Stimulated activated CD4-positive, alpha-beta T cell treated with anti-CD3 and anti-CD28 coated beads, Interleukin-4, amount 100 ng/mL, for 4 hours (primary cell): ENCODE measurements around the gene ZNF814.
"Not testable (repeated sequence)": the region's sequence is repeated elsewhere in the genome, so short reads cannot be mapped to it uniquely, and the experiment has no call there.

ENCODE experiments used
- DNase-seq, 2 experiments: peaks; one replicate each; pipeline ENCODE4 v3.0.0-alpha.2; 2020

The ZNF814 gene

DNA sequence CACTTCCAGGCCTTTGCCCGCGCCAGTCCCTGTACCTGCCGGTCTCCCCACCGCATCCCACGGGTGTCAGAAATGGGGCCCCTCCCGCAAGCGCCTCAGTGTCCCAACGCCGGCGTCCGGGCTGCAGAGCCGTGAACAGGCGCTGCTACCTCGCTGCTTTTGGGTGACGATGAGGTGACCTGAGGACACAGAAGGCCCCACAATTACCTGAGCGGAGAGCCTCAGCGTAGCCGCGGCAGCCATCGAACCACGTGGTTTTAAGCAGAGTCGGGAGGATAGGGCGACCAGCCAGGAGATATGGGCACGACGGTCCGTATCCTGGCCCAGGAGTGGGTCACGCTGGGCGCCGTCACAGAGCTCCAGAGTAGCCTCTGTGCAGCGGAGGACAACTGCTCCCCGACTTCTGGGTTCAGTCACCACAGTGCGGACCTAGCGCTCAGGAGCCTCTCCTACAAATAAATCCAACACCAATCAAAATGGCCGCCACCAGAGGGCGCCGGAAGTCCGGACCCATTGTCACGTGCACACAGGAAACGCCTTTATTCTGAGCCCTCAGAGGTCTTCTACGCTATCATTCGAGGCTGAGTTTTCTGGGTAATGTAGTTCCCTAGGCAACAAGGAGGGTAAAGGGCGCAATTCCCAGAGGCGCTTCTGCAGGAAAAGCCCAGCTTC, at the start of gene ZNF814:
TSS of gene ZNF814 (minus strand) at position 478 of the 672 bp plus-strand sequence. CDS start at position 243, 235 bp downstream.
- DNase-seq = peak; percentile 70 to 80

DNA sequence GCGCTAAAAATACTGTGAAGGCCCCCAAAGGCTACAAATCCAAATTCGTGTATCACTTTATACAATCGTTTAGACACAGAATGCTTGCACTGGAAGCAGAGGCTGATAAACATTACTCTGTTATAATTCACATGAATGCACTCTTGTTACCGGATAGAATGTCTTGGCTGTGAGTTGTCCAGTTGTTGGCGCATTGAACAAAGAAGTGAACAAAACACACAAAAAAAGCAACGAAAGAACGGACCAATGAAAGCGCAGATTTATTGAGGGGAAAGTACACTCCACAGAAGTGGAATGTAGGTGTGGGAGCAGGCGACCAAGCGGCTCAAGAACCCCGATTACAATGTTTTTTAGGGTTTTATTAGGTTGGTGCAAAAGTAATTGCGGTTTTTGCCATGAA, 46.9 kb upstream of the ZNF814 start:
- DNase-seq = no peak

DNA sequence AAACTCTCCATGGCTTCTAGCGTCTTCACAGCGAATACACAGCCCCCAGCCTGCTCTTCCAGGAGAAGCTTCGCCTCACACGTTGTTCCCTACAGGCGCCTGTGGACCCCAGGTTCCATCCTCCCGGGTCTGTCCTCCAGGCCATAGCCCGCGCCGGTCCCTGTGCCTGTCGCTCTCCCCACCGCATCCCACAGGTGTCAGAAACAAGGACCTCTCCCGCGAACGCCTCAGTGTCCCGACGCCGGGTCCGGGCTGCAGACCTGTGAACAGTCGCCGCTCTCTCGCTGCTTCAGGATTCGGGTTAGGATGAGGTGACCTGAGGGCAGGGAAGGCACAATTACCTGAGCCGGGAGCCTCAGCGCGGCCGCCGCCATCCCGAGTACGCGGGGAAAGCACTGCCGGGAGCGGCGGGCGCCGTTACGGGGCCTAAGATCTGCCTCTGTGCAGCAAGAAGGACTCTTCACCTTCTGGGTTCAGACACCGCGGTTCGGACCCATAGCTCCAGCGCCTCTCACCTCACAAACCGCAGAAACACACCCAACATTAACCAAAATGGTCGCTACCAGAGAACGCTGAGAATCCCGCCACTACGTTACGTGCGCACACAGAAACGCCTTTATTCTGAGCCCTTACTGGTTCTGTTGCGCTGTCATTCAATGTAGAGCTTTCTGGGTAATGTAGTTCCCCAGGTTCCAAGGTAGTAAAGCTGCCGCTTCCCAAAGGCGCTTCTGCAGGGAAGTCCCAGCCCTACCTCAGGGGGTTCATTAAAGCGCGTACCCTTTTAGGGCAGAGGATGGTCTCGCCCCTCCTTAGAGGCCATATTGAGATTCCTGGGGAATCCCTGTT, 46.2 kb upstream of the ZNF814 start, which contains the start of gene ZNF418:
TSS of gene ZNF418 (minus strand) at position 583 of the 846 bp plus-strand sequence. CDS start 1,580 bp downstream, outside the sequence.
- DNase-seq = peak in 1 of 2 experiments; percentile 34

DNA sequence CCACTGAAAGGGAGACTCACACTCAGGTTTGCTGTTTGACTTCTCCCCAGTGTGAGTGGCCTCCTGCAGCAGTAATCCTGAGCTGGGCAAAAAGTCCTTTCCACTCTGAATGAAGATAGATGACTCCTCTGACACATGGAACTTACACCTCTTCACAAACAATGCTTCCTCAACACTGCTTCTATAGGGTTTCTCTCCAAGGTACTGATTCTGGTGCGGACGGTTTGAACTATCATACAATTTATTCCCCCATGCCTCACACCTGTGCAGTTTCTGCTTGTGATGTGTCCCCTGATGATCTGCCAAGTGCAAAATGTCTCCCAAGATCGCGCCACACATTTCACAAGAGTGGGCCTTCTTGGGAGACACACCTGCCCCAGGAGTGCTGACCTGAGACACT, 38.8 kb upstream of the ZNF814 start:
- DNase-seq = no peak

DNA sequence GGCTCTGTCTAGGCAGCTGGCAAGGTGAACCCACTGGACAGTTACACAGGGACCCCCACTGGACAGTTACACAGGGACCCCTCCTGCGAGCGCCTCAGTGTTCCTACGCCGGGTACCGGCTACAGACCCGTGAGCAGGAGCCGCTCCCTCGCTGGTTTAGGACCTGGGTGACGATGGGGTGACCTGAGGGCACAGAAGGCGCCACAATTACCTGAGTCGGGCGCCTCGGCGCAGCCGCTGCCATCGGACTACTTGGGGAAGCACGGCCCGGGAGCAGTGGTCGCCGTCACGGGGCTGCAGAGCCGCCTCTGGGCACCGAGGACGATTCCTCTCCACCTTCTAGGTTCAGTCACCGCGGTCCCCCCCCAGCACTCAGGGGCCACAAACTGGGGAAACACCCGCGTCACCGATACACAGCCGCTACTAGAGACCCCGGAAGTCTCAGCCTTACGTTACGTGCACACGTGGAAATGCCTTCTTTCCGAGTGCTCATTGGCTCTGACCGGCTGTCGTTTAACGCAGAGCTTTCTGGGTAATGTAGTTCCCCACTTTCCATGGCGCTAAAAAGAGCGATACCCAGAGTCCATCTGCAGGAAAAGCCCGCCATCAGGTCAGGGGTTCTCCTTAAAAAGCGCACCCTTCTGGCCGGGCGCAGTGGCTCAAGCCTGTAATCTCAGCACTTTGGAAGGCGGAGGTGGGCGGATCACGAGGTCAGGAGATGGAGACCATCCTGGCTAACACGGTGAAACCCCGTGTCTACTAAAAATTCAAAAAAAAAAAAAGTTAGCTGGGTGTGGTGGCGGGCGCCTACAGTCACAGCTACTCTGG, 27.5 kb upstream of the ZNF814 start, which contains the start of gene ZNF417:
TSS of gene ZNF417 (minus strand) at position 425 of the 828 bp plus-strand sequence. CDS start at position 244, 181 bp downstream.
- peak; percentile 69 to 90 for DNase-seq

DNA sequence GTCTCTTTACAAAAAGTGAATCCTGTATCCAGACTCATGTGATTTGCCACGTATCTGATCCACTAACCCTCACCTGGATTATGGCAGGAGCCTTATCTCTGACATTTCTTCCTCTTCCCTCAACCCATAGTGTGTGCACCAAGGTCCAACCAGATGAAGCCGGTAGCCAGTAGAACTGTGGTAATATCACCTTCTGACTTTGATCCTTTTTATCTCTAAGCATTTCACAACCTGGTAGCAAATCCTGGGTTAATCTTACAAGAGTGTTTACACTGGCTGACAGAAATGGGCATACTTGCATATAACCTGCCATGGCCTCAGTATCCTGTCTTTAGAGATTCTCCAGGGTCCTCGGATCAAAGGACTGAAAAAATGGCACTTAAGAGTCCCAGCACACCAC, 25.7 kb upstream of the ZNF814 start:
- no peak for DNase-seq

DNA sequence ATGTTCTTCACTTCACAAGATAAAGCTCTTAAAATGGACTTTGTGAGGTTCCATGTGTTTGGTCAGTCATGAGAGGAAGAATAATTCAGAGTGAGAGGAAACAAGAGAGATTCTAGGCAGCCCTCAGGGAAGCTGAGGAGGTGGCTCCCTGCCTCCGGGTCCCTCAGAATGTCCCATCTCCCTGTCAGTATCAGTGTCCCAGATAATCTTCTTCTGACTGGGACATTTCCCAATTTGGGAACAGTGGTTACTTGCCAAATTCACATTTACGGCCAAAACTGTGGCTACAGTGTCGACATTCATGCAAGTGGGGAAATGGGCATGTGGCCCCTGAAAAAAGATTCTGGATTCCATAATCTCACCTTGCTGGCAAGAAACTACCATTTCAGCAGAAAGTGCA, 18.6 kb upstream of the ZNF814 start:
- DNase-seq = no peak

DNA sequence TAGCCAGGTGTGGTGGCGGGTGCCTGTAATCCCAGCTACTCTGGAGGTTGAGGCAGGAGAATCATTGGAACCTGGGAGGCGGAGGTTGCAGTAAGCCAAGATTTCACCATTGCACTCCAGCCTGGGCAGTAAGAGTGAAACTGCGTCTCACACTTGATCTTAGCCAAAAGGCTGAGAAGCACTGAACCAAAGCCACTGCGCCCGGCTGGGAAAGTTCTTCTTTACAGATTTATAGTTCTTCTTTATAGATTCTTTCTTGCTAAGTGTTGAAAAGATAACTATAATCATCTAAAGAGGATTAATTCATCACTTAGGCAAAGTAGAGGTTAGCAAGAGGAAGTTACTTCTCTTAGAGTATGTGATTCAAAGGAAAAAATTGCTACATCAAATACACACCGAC, 16.4 kb upstream of the ZNF814 start:
- no peak for DNase-seq

DNA sequence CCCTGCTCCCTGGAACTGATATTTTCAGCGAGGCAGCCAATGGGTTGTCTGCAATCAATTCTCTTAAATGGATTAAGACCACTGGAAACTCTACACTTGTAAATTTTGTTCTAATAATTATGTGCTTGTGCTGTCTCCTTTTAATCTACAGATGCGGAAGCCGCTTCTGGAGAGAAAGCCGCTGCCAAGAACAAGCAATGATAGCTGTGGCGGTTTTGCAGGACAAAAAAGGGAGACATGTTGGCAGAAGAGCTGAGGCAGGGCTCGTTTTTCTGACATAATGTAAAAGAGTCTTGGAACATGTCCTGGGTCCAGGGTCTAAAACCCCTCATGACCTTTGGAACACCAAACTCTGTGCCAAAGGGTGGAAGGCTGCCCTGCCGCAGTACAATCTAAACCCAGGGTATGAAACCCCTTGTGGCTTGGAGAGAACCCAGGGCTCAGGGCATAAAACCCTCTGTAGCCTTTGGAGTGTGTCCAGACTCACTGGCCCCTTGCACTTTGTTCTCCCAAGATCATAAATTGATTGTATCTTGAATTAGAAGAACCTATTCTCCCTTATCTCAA, 14.9 kb upstream of the ZNF814 start:
- no peak for DNase-seq

DNA sequence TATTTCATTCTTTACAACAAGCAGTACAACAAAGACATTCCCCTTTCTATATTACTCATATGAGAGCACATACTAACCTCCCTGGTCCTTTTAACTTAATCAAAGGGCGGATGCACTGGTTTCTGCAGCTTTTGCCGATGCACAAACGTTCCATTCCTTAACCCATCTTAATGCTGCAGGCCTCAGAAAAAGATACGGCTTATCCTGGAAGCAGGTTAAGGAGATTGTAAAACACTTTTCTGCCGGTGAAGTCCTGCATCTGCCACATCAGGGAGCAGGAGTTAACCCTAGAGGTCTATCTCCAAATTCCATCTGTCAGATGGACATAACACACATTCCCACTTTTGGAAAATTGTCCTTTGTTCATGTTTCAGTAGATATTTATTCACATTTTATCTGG, 11.5 kb upstream of the ZNF814 start:
- DNase-seq = no peak

DNA sequence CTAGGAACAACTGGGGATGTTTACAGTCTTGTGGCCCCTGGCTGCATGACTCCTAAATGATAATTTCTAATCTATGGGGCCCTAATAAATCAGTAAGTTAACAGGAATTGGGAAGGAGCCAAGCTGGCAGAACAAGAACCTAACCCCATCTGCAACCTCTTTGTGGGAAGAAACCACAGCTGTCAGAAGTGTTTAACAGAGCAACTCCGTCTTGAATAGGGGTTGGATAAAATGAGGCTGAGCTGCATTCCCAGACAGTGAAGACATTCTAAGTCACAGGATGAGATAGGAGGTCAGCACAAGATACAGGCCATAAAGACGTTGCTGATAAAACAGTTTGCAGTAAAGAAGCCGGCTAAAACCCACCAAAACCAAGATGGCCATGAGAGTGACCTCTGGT, 1.9 kb upstream of the ZNF814 start:
- DNase-seq = not testable (repeated sequence)

DNA sequence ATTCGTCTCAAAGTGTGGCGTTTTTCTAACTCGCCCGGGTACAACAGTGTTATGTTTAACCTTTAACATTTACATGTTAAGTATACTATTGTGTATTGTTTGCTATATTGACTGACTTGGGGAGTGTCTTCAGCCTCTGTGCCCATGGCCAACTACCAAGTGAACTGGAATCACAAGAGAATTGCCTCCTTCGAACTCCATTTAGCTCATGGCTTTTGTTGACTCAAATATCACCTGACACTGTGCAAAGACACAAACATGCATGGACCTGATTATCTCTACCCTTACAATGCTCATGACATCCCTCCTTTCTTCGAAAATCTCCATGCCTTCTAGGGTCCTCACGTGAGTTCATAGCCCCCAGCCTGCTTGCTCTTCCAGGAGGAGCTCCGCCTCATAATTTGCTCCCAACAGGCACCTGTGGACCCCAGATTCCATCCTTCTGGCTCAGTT, 704 bp downstream of the ZNF814 start:
- DNase-seq = no peak

DNA sequence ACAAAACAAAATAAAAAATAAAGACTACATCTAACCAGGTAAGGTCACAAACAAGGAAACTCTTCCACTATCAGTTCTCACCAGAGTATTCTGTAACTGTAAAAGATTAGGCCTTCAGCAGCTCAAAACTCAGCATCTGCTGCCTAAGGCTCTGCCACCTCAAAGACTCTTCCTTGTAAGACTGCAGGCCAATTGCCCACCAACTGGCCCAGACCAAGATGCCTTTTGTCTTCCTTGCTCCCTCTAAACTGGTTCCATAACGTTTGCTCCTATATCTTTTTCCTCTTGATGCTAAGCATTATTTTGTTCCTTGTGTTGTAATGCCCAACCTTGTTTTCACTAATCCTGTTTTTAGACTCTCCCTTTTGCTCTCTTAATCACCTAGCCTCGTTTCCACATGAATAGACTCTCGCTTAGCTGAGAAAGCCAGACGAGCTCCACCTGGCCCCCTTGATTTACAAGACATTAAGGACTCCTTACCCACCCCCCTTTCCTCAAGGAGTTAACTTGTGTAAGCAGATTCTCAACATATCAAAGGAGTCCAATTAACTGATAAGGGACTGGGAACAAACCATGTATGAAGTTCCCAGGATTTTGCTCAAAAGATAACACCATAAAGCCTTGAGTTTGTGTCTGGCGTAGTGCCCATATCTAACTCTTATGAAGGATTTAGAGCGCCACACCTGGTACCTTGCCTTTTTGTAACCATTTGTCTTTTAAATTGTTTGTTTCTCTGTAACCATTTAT, 1.5 kb downstream of the ZNF814 start:
- no peak for DNase-seq

DNA sequence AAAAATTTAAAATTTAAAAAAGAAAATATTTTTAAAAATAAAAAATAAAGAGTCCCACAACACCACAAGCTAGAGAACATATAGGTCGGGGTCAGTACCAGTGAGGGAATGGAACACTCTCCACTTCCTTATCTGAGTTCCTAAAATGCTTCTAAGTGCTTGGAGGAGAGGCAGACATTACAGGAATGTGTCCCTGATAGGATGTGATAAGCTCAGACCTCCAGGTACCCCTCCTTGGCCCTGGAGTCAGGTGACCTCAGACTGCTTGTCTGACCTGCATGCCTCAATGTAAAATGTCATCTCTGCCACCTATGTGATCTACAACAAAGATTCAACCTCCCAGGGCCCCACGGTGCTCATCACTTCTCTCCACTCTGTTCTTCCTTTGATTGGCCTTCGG, 2.8 kb downstream of the ZNF814 start:
- no peak for DNase-seq

DNA sequence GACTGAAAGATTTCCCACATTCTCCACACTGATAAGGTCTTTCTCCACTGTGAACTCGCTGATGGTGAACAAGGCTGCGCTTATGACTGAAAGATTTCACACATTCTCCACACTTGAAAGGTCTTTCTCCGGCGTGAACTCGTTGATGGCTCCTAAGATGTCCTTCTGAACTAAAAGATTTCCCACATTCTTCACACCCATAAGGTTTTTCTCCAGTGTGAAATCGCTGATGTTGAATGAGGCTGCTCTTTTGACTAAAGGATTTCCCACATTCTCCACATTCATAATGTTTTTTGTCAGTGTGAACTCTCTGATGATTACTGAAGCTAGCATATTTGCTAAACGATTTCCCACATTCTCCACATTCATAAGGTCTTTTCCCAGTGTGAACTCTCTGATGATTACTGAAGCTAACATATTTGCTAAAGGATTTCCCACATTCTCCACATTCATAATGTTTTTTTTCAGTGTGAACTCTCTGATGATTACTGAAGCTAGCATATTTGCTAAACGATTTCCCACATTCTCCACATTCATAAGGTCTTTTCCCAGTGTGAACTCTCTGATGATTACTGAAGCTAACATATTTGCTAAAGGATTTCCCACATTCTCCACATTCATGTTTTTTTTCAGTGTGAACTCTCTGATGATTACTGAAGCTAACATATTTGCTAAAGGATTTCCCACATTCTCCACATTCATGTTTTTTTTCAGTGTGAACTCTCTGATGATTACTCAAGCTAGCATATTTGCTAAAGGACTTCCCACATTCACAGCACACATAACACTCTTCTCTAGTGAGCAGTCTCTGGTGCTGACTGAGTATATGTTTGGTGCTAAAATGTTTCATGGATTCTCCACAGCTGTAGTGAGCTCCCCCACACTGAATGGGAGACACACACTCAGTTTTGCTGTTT, 14.7 kb downstream of the ZNF814 start:
- not testable (repeated sequence) for DNase-seq

DNA sequence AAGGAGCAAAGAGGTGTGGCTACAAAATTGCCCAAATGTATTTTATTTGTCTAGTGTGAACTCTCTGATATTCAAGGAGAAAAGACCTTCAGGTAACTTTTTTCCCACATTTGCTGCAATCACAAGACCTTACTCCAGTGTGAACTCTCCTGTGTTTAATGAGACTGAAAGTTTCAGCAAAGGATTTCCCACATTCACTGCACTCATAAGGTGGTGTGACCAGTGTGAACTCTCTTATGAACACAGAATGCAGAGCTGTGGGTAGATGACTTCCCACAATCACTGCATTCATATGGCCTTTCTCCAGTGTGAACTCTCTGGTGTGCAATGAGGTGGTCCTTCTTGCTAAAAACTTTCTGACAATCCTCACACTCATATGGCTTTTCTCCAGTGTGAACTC, 16.4 kb downstream of the ZNF814 start:
- no peak for DNase-seq

DNA sequence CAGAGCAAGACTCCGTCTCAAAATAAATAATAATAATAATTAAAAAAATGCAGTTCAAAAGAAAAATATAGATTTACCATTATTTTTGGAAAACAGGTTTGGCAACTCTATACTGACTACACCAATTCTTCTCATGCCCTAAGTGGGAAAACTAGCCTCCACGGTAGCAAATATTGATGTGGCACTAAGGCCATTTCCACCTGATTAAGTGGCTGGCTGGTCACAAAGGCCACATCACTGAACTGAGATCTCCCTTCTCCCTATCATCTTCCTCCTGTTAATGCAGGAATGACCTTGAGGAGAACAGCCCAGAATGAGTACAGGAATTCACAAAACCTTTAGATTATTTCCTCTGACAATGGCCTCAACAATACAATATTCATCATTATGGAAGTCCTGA, 18.6 kb downstream of the ZNF814 start:
- DNase-seq = no peak

DNA sequence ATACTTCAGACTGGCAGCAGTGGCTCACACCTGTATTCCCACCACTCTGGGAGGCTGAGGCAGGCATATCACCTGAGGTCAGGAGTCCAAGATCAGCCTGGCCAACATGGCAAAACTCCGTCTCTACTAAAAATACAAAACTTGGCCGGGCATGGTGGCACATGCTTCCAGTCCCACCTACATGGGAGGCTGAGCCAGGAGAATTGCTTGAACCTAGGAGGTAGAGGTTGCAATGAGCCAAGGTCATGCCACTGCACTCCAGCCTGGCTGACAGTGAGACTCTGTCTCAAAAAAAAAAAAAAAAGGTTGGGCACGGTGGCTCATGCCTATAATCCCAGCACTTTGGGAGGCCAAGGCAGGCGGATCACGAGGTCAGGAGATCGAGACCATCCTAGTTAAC, 19.2 kb downstream of the ZNF814 start:
- not testable (repeated sequence) for DNase-seq

DNA sequence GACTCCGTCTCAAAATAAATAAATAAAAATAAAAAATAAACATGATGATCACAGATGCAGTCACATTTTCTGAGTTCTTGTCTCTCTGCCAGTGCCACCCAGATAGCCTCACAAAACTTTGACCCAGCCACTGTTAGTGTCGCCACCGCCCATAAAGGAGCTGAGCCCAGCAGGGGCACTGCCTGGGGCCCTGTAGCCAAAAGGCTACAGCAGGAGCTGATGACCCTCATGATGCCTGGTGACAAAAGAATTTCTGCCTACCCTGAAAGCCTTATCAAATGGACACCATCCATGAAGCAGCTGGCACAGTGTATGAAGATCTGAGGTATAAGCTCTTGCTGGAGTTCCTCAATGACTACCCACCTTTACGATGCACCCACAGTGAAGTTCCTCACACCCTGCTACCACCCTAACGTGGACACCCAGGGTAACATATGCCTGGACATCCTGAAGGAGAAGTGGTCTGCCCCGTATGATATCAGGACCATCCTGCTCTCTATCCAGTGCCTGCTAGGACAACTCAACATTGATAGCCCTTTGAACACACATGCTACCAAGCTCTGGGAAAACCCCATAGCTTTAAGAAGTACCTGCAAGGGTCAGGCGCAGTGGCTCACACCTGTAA, 20.9 kb downstream of the ZNF814 start:
- DNase-seq = no peak

DNA sequence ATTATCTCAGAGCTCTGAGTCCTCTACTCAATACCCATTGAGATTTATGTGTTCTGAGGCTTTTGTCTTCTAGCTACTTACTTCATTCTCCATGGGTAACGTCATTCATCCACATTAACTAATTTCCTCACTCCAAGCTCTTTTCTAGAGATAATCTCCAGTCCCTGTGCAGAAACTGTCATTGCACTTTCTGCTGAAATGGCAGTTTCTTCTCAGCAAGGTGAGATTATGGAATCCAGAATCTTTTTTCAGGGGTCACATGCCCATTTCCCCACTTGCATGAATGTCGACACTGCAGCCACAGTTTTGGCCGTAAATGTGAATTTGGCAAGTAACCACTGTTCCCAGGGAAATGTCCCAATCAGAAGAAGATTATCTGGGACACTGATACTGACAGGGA, 26.5 kb downstream of the ZNF814 start:
- not testable (repeated sequence) for DNase-seq
